Colon (tissue), 2 donors: Measurements from ENCODE around the gene IGLON5.

Source experiments
- FAIRE-seq: peaks from 2 replicates; lab custom pipeline; 2012; peaks lifted over from hg19 to GRCh38; lab: Jason Lieb, UNC
- donor health status: control.
- donor health status: control.

Gene IGLON5

DNA sequence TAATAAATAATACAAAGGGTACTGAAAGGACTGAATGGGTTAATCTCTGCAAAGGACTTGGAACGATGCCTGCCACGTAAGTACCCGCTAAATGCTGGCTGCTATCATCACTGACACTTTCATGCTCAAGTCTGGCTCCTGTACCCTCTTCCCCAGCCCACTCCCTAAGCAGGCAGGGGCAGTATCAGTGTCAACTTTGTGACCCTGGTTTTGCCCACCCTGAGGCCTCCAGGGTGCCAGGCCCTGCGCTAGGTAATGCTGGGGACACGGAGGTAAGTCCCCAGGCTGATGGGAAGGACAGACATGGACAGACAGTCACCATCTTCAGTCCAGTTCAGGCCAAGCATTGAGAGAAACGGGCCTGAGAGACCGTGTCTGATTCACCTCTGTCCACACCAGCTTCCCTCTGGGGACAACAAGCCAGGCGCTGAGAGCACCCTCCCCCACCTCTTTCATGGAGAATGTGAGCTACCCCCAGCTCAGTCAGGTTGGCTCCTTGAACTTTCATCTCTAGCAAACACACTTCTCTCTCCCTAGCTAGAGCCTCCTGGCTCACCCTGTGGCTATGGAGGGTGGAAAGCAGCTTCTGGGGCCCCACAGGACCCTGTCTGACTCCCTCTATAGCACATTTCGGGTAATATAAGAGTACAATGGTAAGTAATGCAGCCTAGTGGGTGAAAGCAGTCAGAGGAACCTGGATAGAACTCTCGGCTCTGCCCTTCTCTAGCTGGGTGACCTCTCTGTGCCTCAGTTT is 53.9 kb downstream of the IGLON5 start:
- FAIRE-seq: no peak

DNA sequence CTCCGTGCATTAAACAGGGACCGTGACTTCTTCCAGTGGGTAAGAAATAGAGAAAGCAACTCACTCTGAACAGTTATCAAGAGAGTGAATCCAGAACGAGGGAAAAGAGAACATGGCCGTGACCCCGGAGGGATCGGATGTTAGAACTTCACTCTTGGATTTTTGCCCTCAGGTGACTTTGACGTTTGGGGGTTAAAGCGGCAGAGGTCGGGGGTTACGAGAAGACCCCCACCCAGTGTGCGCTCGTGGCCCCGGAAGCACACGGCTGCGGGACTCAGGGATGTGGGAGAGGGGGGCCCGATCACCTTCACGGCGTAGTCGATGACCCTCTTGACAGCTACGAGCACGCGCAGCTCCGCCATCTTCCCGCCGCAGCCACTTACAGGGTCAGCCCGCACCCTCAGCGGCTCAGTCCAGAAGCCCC is 54.5 kb downstream of the IGLON5 start, which contains the start of gene ETFB:
Gene ETFB (minus strand): TSS at position 424 of the 424 bp plus-strand sequence. CDS start 62 bp downstream, at position 362.
- no peak for FAIRE-seq

DNA sequence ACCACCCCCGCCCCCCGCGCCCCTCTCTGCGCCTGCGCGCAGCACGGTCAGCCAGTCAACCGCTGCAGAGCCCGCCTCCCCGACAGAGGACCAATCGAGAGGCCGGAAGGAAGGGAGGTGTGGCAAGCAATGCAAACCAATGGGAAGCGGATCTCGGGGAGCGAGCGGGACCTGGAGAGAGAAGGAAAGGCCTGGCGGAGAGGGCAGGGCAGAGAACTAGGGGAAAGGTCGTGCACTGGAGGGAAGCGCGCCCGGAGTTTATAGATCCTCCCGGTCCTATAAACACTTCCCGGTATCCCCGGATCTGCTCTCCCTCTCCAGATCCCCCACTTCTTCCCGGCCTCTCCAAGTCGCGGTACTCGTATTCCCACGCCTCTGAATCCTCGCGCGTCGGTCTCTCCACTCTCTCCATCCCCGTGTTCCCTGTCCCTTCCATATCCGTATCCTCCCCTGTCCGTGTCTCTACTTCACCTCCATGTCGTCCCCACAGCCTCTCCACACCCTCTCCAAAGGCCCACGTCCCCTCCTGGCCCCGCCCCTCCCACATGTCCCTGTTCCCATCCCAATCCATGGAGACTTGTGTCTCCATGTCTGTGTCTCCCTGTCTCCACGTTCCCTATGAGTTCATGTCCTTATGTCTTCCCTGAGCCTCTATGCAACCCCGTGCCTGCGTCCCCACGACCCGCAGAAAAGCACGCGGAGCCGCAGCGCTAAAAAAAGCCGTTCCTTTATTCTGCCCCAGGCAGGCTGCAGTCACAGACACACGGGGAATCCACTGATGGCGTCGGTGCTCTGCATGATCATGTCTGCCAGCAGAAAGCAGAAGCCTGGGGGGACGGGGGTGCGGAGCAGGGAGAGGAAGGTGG is 55.2 kb downstream of the IGLON5 start:
- FAIRE-seq: no peak

DNA sequence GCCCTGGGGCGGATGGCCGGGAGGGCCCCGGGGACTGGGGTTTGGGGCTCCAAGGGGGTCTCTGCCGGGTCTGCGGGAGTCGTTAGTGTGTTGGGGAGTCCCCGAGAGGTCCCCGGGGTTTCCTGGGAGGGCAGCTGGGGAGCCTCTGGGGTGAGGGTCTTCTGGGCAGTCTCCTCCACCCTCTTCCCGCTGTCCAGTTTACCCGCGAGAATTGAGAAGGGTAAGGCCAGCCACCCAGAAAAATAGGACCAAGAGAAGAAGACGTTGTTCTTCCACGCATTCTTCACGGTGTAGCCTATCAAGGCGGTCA is 55.8 kb downstream of the IGLON5 start:
- FAIRE-seq: no peak

DNA sequence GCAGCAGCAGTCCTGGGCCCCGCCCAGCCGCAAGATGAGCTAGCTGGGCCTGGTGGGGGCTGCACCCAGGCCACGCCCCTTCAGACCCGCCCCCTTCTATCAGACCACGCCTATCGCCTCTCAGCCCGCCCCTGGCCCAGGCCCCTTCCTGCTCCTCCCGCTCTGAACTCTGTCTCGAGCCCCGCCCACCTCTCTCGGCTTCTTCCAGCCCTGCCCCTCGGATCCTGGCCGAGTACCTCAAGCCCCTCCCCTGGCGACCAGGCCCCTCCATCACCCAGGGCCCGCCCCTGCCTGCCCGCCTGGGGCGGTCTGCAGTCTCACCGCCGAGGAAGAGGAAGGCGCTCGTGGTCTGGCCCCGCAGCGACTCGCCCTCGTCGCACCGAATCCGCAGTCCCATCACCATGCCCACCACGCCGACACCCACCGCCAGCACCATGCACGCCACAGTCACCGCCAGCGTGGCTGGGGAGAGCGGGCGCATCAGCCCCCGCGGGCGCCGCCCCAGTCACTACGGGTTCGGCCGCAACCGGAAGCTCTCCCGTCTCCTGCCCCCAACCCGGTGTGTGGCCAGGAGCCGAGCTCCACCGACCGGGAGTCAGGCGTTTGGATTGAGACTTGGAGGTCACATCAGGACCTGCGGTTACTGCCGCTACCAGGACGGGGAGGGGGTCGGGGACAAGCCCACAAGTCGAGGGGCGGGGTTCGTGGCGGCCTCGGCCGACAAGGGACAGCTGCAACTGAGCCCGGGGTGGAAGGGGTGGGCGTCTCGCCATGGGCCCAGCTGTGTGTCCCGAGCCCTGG is 56.3 kb downstream of the IGLON5 start:
- FAIRE-seq: no peak

DNA sequence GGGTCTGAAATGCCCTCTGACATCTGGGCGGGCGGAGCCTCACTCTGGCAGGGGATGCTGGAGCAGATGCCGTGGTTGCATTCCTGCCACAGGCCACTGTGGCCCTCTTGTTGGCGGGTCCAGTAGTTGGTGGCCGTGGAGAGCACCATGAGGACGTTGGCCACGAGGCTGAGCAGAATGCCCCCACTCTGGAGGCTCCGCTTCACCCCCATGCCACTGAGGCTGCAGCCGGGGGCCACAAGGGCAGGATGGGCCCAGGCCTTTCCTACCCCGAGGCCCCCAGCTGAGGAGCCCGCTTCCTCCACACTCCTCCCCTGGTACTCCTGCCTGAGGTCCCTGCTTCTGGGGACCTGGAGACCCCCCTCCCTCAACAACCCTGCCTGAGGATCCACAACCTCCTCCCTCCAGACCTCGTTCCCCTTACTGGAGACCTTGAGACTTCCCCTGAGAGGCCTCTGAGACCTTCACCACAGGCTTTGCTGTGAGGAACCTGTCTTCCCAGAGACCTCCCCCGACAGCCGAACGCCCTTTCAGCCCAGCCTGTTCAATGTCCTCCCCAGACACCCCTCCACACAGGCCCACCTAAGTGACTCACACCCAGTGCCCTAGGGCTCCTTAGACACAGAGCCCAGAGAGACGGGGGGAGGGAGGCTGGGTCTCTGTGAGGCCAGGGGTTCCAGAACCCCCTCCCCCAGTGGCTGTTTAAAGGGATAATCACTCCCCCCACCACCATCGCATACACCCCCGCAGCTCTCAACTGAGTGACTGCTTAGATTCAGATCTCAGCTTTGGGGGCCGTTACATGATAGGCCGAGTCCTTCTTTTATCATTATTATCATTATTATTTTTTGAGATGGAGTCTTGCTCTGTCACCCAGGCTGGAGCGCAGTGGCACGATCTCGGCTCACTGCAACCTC is 57.2 kb downstream of the IGLON5 start, which contains the start of gene CLDND2:
Gene CLDND2 (minus strand): TSS at position 638 of the 917 bp plus-strand sequence. CDS start 426 bp downstream, at position 212.
- FAIRE-seq: no peak

DNA sequence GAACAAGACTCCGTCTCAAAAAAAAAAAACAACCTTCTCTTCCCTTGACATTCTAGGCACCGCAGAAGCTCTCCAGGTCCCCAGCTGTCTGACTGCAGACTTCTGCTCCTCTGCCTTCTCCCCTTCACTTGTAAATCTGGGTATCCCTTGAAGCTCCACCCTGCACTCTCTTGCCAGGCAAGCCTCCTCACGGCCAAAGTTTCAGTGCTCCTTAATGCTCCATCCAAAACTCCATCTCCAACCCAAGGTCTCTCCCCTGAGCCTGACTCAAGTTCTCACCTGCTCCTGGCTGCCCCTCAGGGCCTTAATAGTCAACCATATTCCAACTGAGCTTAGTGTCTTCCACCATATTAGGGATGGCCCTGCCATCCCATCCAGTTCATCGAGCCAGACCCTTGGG is 58.8 kb downstream of the IGLON5 start:
- no peak for FAIRE-seq

DNA sequence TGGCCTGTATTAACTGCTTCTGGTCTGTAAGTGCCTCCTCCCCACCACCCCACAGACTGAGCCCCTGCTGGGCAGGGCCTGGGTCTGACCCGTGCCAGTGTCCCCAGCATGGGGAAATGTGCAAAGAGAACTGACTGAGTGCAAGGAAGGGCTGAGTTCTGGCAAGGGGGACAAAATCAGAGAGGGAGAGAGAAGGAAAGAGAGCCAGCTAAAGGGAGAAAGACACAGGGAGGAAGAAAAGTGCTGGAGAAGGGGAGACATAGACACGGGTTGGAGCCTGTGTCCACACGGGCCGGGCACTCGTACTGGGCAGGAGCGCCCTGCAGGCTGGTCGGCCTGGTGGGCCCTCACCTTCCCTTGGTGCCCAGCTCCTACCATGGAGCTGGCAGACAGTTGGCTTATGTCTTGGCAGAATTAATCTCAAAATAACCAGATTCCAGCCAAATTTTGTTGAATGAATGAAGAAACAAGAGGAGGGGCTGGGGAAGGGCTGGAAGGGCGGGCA is 59.8 kb downstream of the IGLON5 start:
- FAIRE-seq: no peak

DNA sequence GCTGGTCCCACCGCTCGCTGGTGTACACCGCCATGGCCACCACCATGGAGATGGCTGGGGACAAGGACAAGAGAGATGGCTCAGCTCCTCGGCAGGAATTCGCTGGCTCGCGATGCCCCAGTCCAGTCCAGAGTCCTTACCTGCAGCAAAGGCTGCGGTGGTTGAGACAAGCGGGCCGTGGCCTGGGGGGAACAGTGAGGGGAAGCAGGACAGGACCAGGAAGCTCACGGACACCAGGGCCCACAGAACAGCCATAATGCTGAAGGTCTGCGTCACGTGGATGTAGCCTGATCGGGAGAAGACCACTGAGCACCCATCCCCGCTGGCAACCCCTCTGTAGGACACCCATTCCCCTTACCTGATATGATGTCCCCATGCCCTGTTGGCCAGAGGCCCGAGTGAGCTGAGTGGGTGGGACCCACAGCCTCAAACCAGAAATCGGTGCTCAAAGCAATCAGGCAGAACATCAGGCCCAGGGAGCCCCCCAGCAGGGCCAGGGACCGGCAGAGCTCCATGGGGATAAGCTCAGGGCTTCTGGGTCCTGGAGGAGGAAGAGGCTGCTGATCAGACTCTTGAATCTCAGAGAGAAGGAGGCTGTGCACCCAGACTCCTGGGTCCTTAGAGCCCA is 60.7 kb downstream of the IGLON5 start:
- no peak for FAIRE-seq

DNA sequence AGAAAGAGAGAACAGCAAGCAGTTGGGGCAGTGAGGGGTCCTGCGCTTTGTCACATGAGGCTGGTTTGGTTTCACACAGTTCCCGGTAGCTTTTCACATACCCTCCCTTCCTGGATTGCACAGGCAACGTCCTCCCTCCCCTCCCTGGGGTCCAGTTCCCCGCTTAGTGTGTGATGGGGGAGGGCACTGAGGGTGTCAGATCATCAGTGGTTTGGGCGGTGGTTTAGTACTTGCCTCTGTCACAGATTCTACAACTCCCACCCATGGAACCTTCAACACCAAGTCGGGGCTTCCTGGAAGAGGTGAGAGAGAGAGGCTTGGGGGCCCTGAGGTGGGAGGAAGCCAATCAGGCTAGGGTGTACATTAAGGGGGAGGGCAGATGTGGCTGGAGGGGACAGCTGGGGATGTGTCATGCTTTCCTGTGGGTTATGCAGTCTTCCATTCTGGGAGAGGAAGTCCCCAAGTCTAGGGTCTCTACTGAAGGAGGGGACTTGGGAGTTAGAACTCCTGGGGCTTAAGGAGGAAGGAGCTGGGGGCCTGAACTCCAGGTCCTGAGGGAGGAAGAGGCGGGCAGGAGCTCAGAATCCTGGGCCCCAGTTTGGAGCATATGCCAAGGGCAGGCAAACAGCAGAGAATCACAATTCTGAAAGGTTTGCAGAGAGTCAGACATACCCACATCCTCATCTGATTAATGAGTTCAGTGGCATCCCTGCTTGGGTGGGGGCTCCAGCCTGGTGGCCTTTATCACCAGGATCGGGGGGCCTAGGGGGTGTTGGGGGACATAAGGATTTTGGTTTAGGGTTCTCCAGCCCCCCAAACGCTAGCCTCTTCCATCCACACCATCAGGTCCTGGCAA is 61.4 kb downstream of the IGLON5 start, which contains the start of gene NKG7:
Gene NKG7 (minus strand): TSS at position 6 of the 856 bp plus-strand sequence. CDS start 119 bp downstream, outside the sequence.
- FAIRE-seq: no peak

DNA sequence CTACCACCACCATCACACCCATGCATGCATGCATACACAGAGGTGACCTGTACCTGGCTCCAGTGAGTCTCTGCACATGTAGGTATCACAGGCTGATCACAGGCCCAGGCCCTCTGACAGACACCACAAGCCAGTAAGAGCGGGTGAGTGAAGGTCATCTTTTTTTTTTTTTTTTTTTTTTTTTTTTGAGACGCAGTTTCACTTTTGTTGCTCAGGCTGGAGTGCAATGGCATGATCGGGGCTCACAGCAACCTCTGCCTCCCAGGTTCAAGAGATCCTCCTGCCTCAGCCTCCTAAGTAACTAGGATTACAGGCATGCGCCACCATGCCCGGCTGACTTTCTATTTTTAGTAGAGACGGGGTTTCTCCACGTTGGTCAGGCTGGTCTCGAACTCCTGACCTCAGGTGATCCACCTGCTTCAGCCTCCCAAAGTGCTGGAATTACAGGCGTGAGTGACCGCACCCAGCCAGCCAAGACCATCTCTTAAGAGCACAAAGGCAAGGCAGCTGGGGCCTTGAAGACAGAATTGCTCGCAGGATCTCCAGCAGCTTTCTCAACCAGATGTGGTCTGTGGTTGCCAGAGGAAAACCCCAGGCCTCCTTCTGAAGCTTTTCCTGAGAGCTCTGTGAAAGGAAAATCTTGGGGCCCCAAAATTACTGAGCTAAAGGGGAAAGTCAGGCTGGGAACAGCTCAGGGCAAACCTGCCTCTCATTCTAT is 64.2 kb downstream of the IGLON5 start:
- FAIRE-seq: no peak

DNA sequence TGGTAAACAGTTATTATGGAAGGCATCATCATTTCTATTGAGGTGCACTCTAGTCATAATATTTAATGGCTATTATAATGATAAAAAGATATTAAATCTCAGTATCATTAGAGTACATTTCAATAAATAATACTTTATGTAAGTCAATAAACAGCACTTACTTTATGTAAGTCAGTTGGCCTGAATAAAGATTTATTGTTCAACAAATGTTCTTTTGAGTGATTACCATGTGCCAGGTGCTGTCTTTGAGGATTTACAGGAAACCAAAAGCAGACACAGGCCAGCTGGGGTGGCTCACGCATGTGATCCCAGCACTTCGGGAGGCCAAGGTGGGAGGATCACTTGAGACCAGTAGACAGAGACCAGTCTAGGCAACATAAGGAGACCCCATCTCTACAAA is 66.0 kb downstream of the IGLON5 start:
- no peak for FAIRE-seq

DNA sequence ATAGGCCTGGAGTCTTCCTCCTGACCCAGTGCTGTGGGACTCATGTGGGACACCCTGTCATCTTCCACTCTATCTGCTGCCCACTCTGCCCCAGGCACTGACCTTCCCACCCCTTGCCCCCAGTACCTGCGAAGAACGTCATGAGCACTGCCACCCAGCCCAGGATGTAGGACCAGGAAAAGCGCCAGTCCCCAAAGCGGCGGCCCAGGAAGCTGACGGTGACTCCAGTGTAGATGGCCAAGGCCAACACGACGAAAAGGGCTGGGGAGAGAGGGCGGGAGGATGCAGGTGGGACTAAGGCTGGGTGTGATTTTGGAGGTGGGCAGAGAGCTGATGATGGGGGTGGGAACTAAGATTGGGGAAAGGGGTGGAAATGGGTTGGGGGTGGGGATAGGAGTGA is 68.9 kb downstream of the IGLON5 start:
- no peak for FAIRE-seq
